HepG2 (cell line): Measurements from ENCODE around the gene FAT1. TPM values are rescaled to one million over a fixed set of nuclear protein-coding genes. Genes with fewer than 3 reads are reported as not detected.

Source experiments
- ARNT ChIP-seq: fragments of 450-650 bp; IDR thresholded peaks from 2 replicates; pipeline ENCODE4 v1.6.1; 2017
- ARNTL ChIP-seq: sonication (generic); formaldehyde crosslinking; IDR thresholded peaks from 2 replicates; pipeline ENCODE4 v1.4.0; 2020; ENCODE audit warnings: mild to moderate bottlenecking, missing genetic modification reagents
- CBX2 ChIP-seq, 2 experiments: fragments of 200-600 bp in 1 of 2; sonication (generic); formaldehyde crosslinking in 1 of 2; IDR thresholded peaks; 2 replicates each; pipeline versions ENCODE4 v1.7.0 to v1.8.1; 2018 to 2022; ENCODE audit warnings: low read depth in 2 of 2, low read length in 1 of 2, mild to moderate bottlenecking in 1 of 2, missing genetic modification reagents in 1 of 2
- CENPT ChIP-seq: sonication (generic); formaldehyde crosslinking; IDR thresholded peaks from 2 replicates; pipeline ENCODE4 v1.8.0; 2022; ENCODE audit warnings: low read depth, mild to moderate bottlenecking, moderate library complexity, missing genetic modification reagents
- ERF ChIP-seq: IDR thresholded peaks from 2 replicates; pipeline ENCODE4 v1.6.1; 2018; ENCODE audit warnings: missing biosample characterization, missing genetic modification reagents
- RAD21 ChIP-seq: fragments of 450-650 bp; formaldehyde crosslinking; IDR thresholded peaks from 2 replicates; pipeline ENCODE4 v1.5.0; 2020; ENCODE audit warnings: mild to moderate bottlenecking
- TAF1 ChIP-seq: sonication (generic); formaldehyde crosslinking; IDR thresholded peaks from 2 replicates; pipeline ENCODE4 v1.4.0; 2020; ENCODE audit warnings: missing genetic modification reagents
- WIZ ChIP-seq: sonication (generic); formaldehyde crosslinking; IDR thresholded peaks from 2 replicates; pipeline ENCODE4 v1.5.1; 2020; ENCODE audit warnings: mild to moderate bottlenecking, missing genetic modification reagents
- ZNF230 ChIP-seq: sonication (generic); formaldehyde crosslinking; IDR thresholded peaks from 2 replicates; pipeline ENCODE4 v1.4.0; 2020; ENCODE audit warnings: mild to moderate bottlenecking, missing genetic modification reagents
- ZNF335 ChIP-seq: sonication (generic); formaldehyde crosslinking; IDR thresholded peaks from 2 replicates; pipeline ENCODE4 v1.4.0; 2020; ENCODE audit warnings: missing genetic modification reagents
- ZNF350 ChIP-seq: sonication (generic); formaldehyde crosslinking; IDR thresholded peaks from 2 replicates; pipeline ENCODE4 v1.4.0; 2020; ENCODE audit warnings: mild to moderate bottlenecking, low read depth, missing genetic modification reagents, borderline replicate concordance
- ZNF496 ChIP-seq: sonication (generic); formaldehyde crosslinking; IDR thresholded peaks from 2 replicates; pipeline ENCODE4 v1.8.1; 2023; ENCODE audit warnings: mild to moderate bottlenecking, moderate library complexity, missing genetic modification reagents; ENCODE audit not compliant: insufficient replicate concordance
- ZNF766 ChIP-seq: sonication (generic); formaldehyde crosslinking; IDR thresholded peaks from 2 replicates; pipeline ENCODE4 v1.5.0; 2020; ENCODE audit warnings: missing genetic modification reagents, borderline replicate concordance
- ZNF777 ChIP-seq: sonication (generic); formaldehyde crosslinking; IDR thresholded peaks from 2 replicates; pipeline ENCODE4 v1.4.0; 2020; ENCODE audit warnings: missing genetic modification reagents
- polyA plus RNA-seq, 8 experiments: library from polyadenylated mRNA; depleted of rRNA in 3 of 8; stranded (reverse) in 7 of 8; unstranded in 1 of 8; fragments of >200 nt; fragmentation: Illumina TruSeq in 4 of 8; extraction: Trizol in 4 of 8; gene quantifications; 2 replicates each; pipeline versions ENCODE4 v1.2.1 to v1.2.3, GENCODE V29; 2011 to 2016; ENCODE audit warnings: low read depth in 4 of 8, missing spikeins in 1 of 8, mixed read lengths in 1 of 8; ENCODE audit not compliant: insufficient read depth in 1 of 8
- total RNA-seq, 5 experiments: library from RNA; depleted of rRNA; stranded (reverse); fragments of >200 nt; fragmentation: Illumina TruSeq; extraction: Trizol; gene quantifications; 2 replicates each; pipeline ENCODE4 v1.2.3, GENCODE V29; 2016; ENCODE audit warnings: low read depth in 1 of 5
- TF ChIP-seq, protein P1 (sequence below): sonication (generic); formaldehyde crosslinking; IDR thresholded peaks from 2 replicates; pipeline ENCODE4 v1.5.1; 2020; ENCODE audit warnings: missing genetic modification reagents, mild to moderate bottlenecking, borderline replicate concordance
- TF ChIP-seq, protein P2 (sequence below): sonication (generic); formaldehyde crosslinking; IDR thresholded peaks from 2 replicates; pipeline ENCODE4 v1.4.0; 2020; ENCODE audit warnings: mild to moderate bottlenecking, missing genetic modification reagents
- TF ChIP-seq, protein P3 (sequence below): sonication (generic); IDR thresholded peaks from 2 replicates; pipeline ENCODE4 v1.6.1; 2016; ENCODE audit warnings: low read depth, borderline replicate concordance
- TF ChIP-seq, protein P4 (sequence below): IDR thresholded peaks from 2 replicates; pipeline ENCODE4 v1.6.1; 2012; ENCODE audit warnings: inconsistent platforms
- TF ChIP-seq, protein P5 (sequence below): sonication (generic); formaldehyde crosslinking; IDR thresholded peaks from 2 replicates; pipeline ENCODE4 v1.5.0; 2020; ENCODE audit warnings: mild to moderate bottlenecking, missing genetic modification reagents
- TF ChIP-seq, protein P6 (sequence below): sonication (generic); formaldehyde crosslinking; IDR thresholded peaks from 2 replicates; pipeline ENCODE4 v1.8.0; 2023; ENCODE audit warnings: mild to moderate bottlenecking, missing genetic modification reagents

FAT1 gene
- total and polyA plus RNA-seq, 2 of the 13 experiments (the other 11 are each of a cell fraction or from before 2014, with no cell fraction given): 185 to 216 TPM

DNA sequence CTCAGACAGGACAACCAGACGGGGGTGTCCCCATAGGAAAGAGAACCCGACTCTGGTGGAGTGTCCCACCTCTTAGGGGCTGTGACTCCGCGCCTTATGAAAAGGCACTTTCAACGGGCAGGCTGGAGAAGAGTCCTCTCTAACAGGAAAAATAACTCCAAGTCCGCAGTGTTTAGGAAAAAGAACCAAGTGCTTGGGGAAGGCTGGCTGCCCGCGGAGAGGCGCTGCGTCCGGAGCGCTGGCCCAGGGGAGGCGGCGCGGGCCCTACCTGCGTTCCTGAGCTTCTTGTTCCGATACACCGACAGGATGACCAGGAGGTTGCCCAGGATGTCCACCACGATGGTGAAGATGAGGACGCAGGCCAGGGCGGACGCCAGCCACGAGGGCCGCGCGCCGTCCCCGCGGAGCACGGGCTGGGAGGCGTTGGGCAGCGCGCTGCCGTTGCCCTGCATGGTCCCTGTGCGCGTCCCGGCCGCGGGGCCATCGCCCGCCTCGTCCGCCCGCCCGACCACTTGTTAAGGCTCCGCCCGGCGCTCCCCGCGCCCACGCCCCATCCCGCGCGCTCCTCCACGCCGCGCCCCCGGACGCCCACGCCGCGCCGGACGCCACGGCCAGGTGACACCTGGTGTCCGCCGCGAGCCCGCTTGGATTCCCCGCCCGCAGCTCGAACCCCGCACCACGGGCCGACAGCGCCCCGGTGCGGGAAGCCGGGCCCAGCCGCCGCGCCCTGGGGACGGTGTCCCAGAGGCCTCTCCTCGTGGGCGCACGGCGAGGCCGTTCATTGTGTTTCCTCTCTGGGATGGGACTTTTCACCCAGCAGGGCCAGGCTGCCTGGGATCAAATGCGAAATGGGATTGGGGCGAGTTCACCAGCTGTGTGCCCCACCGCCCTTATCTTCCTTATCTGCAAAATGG is 168.5 kb downstream of the FAT1 start, which contains the start of gene MTNR1A (continued):
- TF ChIP-seq, protein P1, sequence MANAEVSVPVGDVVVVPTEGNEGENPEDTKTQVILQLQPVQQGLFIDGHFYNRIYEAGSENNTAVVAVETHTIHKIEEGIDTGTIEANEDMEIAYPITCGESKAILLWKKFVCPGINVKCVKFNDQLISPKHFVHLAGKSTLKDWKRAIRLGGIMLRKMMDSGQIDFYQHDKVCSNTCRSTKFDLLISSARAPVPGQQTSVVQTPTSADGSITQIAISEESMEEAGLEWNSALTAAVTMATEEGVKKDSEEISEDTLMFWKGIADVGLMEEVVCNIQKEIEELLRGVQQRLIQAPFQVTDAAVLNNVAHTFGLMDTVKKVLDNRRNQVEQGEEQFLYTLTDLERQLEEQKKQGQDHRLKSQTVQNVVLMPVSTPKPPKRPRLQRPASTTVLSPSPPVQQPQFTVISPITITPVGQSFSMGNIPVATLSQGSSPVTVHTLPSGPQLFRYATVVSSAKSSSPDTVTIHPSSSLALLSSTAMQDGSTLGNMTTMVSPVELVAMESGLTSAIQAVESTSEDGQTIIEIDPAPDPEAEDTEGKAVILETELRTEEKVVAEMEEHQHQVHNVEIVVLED (CRISPR knock-in tag): no peak
- TF ChIP-seq ZNF230 (no peak), ERF (no peak), CENPT (0 out of 2 replicates have a peak, but pooled peaks have one; percentile 46), WIZ (CRISPR knock-in tag) (no peak), ZNF350 (CRISPR knock-in tag) (no peak), ZNF496 (CRISPR knock-in tag) (no peak), ARNTL (CRISPR knock-in tag) (no peak), ARNT (no peak), ZNF766 (CRISPR knock-in tag) (no peak), RAD21 (CRISPR knock-in tag) (peak; percentile 68), CBX2 (IDR thresholded peaks at IDR 0.05; ENCODE audit: low read depth, low read length) (no peak), CBX2 (CRISPR knock-in tag; IDR thresholded peaks at IDR 0.05; ENCODE audit: low read depth) (0 out of 2 replicates have a peak, but pooled peaks have one; percentile 11), ZNF777 (CRISPR knock-in tag) (peak; percentile 42; the same call in 1 of the 2 replicates), TAF1 (no peak), ZNF335 (CRISPR knock-in tag) (no peak)
- TF ChIP-seq, protein P2, sequence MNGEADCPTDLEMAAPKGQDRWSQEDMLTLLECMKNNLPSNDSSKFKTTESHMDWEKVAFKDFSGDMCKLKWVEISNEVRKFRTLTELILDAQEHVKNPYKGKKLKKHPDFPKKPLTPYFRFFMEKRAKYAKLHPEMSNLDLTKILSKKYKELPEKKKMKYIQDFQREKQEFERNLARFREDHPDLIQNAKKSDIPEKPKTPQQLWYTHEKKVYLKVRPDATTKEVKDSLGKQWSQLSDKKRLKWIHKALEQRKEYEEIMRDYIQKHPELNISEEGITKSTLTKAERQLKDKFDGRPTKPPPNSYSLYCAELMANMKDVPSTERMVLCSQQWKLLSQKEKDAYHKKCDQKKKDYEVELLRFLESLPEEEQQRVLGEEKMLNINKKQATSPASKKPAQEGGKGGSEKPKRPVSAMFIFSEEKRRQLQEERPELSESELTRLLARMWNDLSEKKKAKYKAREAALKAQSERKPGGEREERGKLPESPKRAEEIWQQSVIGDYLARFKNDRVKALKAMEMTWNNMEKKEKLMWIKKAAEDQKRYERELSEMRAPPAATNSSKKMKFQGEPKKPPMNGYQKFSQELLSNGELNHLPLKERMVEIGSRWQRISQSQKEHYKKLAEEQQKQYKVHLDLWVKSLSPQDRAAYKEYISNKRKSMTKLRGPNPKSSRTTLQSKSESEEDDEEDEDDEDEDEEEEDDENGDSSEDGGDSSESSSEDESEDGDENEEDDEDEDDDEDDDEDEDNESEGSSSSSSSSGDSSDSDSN: 0 out of 2 replicates have a peak, but pooled peaks have one; percentile 48
- TF ChIP-seq, protein P3, sequence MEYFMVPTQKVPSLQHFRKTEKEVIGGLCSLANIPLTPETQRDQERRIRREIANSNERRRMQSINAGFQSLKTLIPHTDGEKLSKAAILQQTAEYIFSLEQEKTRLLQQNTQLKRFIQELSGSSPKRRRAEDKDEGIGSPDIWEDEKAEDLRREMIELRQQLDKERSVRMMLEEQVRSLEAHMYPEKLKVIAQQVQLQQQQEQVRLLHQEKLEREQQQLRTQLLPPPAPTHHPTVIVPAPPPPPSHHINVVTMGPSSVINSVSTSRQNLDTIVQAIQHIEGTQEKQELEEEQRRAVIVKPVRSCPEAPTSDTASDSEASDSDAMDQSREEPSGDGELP: no peak
- TF ChIP-seq, protein P4, sequence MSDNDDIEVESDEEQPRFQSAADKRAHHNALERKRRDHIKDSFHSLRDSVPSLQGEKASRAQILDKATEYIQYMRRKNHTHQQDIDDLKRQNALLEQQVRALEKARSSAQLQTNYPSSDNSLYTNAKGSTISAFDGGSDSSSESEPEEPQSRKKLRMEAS: peak; percentile 29; the same call in 1 of the 2 replicates
- TF ChIP-seq, protein P5, sequence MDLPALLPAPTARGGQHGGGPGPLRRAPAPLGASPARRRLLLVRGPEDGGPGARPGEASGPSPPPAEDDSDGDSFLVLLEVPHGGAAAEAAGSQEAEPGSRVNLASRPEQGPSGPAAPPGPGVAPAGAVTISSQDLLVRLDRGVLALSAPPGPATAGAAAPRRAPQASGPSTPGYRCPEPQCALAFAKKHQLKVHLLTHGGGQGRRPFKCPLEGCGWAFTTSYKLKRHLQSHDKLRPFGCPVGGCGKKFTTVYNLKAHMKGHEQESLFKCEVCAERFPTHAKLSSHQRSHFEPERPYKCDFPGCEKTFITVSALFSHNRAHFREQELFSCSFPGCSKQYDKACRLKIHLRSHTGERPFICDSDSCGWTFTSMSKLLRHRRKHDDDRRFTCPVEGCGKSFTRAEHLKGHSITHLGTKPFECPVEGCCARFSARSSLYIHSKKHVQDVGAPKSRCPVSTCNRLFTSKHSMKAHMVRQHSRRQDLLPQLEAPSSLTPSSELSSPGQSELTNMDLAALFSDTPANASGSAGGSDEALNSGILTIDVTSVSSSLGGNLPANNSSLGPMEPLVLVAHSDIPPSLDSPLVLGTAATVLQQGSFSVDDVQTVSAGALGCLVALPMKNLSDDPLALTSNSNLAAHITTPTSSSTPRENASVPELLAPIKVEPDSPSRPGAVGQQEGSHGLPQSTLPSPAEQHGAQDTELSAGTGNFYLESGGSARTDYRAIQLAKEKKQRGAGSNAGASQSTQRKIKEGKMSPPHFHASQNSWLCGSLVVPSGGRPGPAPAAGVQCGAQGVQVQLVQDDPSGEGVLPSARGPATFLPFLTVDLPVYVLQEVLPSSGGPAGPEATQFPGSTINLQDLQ (CRISPR knock-in tag): no peak
- TF ChIP-seq, protein P6, sequence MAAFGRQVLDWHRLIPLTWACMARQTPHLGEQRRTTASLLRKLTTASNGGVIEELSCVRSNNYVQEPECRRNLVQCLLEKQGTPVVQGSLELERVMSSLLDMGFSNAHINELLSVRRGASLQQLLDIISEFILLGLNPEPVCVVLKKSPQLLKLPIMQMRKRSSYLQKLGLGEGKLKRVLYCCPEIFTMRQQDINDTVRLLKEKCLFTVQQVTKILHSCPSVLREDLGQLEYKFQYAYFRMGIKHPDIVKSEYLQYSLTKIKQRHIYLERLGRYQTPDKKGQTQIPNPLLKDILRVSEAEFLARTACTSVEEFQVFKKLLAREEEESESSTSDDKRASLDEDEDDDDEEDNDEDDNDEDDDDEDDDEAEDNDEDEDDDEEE (CRISPR knock-in tag): no peak
